HepG2 (cell line): ENCODE data around the gene TFEC. TPM values are rescaled to one million over a fixed set of nuclear protein-coding genes. Genes with fewer than 3 reads are reported as not detected.

Experiments
- ATAC-seq: fragments of 200-7000 bp; cut with Tn5 transposase; 3 replicates; pipeline ENCODE4 v1.9.1; 2020; ENCODE audit warnings: mild to moderate bottlenecking, moderate library complexity
- BruUV-seq: library from RNA; stranded (reverse); fragments of 400-500 nt; replicated peaks from 2 replicates; lab custom pipeline; 2021; lab: Mats Ljungman, UMichigan
- CTCF ChIA-PET: fragments of 300-600 bp; formaldehyde crosslinking; extraction: SDS; loops from one replicate; lab custom pipeline; 2021; ENCODE audit warnings: low total read pairs, inconsistent platforms, low intra/inter-chr PET ratio; lab: Yijun Ruan, JAX
- POLR2A ChIA-PET: fragments of 350-600 bp; sonication (Branson Sonifier 250); formaldehyde crosslinking; loops from one replicate; lab custom pipeline; 2020; ENCODE audit warnings: antibody characterized with exemption, inconsistent platforms; lab: Yijun Ruan, JAX
- DNase-seq: peaks from one replicate; pipeline ENCODE4 v3.0.0-alpha.2; 2015; ENCODE audit warnings: low spot score
- FAIRE-seq: peaks from 3 replicates; lab custom pipeline; 2011; peaks lifted over from hg19 to GRCh38; lab: Jason Lieb, UNC
- H2AFZ ChIP-seq: one replicate; pipeline ENCODE4 v1.6.1; 2011; ENCODE audit warnings: low read length, inconsistent platforms
- H3K27ac ChIP-seq: fragments of 300-600 bp; 3 replicates; pipeline ENCODE4 v1.8.0; 2011; ENCODE audit warnings: mixed run types, mild to moderate bottlenecking, mixed read lengths, low read length, inconsistent platforms; ENCODE audit not compliant: insufficient read depth; ENCODE audit errors: extremely low read length
- H3K27me3 ChIP-seq, 2 experiments: fragments of 200-600 bp in 1 of 2; 2 replicates in 1 of 2; 3 replicates in 1 of 2; pipeline versions ENCODE4 v1.6.0 to v1.8.0; 2011; ENCODE audit warnings: low read length in 2 of 2, mild to moderate bottlenecking in 2 of 2, moderate library complexity in 2 of 2, inconsistent platforms in 1 of 2; ENCODE audit not compliant: insufficient read depth in 2 of 2, control insufficient read depth in 1 of 2
- H3K36me3 ChIP-seq, 2 experiments: fragments of 200-600 bp in 1 of 2; replicated peaks in 1 of 2; 2 replicates in 1 of 2; 3 replicates in 1 of 2; pipeline versions ENCODE4 v1.5.1 to v1.8.0; 2011; ENCODE audit warnings: low read length in 2 of 2, inconsistent platforms in 1 of 2; ENCODE audit not compliant: insufficient read depth in 2 of 2, control insufficient read depth in 1 of 2
- H3K4me1 ChIP-seq: 2 replicates; pipeline ENCODE4 v1.5.1; 2012; ENCODE audit warnings: low read length, inconsistent platforms; ENCODE audit not compliant: insufficient read depth
- H3K4me2 ChIP-seq: 2 replicates; pipeline ENCODE4 v1.6.0; 2011; ENCODE audit warnings: low read depth, low read length, inconsistent platforms
- H3K4me3 ChIP-seq, 3 experiments: fragments of 200-600 bp in 1 of 3; sonication (generic), shearing (Covaris generic) in 1 of 3; replicated peaks in 1 of 3; 2 replicates each; pipeline ENCODE4 v1.5.1; 2011 to 2016; ENCODE audit warnings: low read length in 3 of 3, inconsistent platforms in 2 of 3, low read depth in 2 of 3, mild to moderate bottlenecking in 2 of 3, control low read depth in 1 of 3, mixed read lengths in 1 of 3; ENCODE audit not compliant: insufficient read depth in 1 of 3
- H3K79me2 ChIP-seq: one replicate; pipeline ENCODE4 v1.6.1; 2011; ENCODE audit warnings: low read length, inconsistent platforms; ENCODE audit not compliant: insufficient read depth
- H3K9ac ChIP-seq: 2 replicates; pipeline ENCODE4 v1.6.0; 2011; ENCODE audit warnings: mild to moderate bottlenecking, low read depth, low read length, inconsistent platforms; ENCODE audit not compliant: insufficient read depth
- H3K9me3 ChIP-seq: 2 replicates; pipeline ENCODE4 v1.5.1; 2012; ENCODE audit warnings: mild to moderate bottlenecking, low read length
- H4K20me1 ChIP-seq: 2 replicates; pipeline ENCODE4 v1.6.0; 2011; ENCODE audit warnings: inconsistent platforms, mild to moderate bottlenecking, low read length, moderate library complexity; ENCODE audit not compliant: insufficient read depth
- GLMP ChIP-seq: sonication (generic); formaldehyde crosslinking; IDR thresholded peaks from 2 replicates; pipeline ENCODE4 v1.9.0; 2021; ENCODE audit warnings: missing genetic modification reagents, mild to moderate bottlenecking, borderline replicate concordance
- HOMEZ ChIP-seq: IDR thresholded peaks from 2 replicates; pipeline ENCODE4 v1.6.1; 2016; ENCODE audit warnings: low read depth
- MED1 ChIP-seq: sonication (generic); formaldehyde crosslinking; IDR thresholded peaks from 2 replicates; pipeline ENCODE4 v1.4.0; 2020; ENCODE audit warnings: missing genetic modification reagents
- POLR2AphosphoS5 ChIP-seq: IDR thresholded peaks from 2 replicates; pipeline ENCODE4 v1.6.1; 2012; ENCODE audit warnings: low read depth, low read length
- SP4 ChIP-seq: sonication (generic); formaldehyde crosslinking; IDR thresholded peaks from 2 replicates; pipeline ENCODE4 v1.8.1; 2023; ENCODE audit warnings: mild to moderate bottlenecking, missing genetic modification reagents
- TFDP2 ChIP-seq: sonication (generic); formaldehyde crosslinking; IDR thresholded peaks from 2 replicates; pipeline ENCODE4 v1.4.0; 2020; ENCODE audit warnings: missing genetic modification reagents
- WGBS: methylation state at CpG from one replicate; pipeline ENCODE4 v1.1.6; 2017; ENCODE audit warnings: low lambda C conversion rate; 5-methylcytosine and 5-hydroxymethylcytosine counted together
- in situ Hi-C: cut with HindIII; loops from 2 replicates; pipeline ENCODE4 v1.10.0; 2017; ENCODE audit warnings: low pct_unique_long_range_greater_than_20kb; ENCODE audit not compliant: extremely low pct_ligation_motif_present
- intact Hi-C: fragments of 100-400 bp; cut with micrococcal nuclease; formaldehyde crosslinking; loops from one replicate; pipeline ENCODE4 v1.10.0; 2022; ENCODE audit not compliant: unreplicated experiment
- polyA plus RNA-seq, 8 experiments: library from polyadenylated mRNA; depleted of rRNA in 3 of 8; stranded (reverse) in 7 of 8; unstranded in 1 of 8; fragments of >200 nt; fragmentation: Illumina TruSeq in 4 of 8; extraction: Trizol in 4 of 8; gene quantifications; 2 replicates each; pipeline versions ENCODE4 v1.2.1 to v1.2.3, GENCODE V29; 2011 to 2016; ENCODE audit warnings: low read depth in 4 of 8, missing spikeins in 1 of 8, mixed read lengths in 1 of 8; ENCODE audit not compliant: insufficient read depth in 1 of 8
- total RNA-seq, 5 experiments: library from RNA; depleted of rRNA; stranded (reverse); fragments of >200 nt; fragmentation: Illumina TruSeq; extraction: Trizol; gene quantifications; 2 replicates each; pipeline ENCODE4 v1.2.3, GENCODE V29; 2016; ENCODE audit warnings: low read depth in 1 of 5

Gene TFEC
- total and polyA plus RNA-seq, 2 of the 13 experiments (the other 11 are each of a cell fraction or from before 2014, with no cell fraction given), result not detected

- POLR2A ChIA-PET, result no interaction called here
- in situ Hi-C loops, result no loop called here
- no peak for ATAC-seq
Observed at GRCh38 chr7:115920367-115920766, 110.2 kb downstream of the TFEC start.

More at GRCh38 chr7:115920367-115920766, 110.2 kb downstream of the TFEC start:
- no peak for FAIRE-seq
- Histone ChIP-seq H3K4me3 (no peak overlapping the region), H2AFZ (no peak overlapping the region), H3K36me3 (no peaks in the 10 kb centered on the region), H3K27me3 (no peaks in the 10 kb centered on the region)
- no peak for DNase-seq
- CTCF ChIA-PET, result no interaction called here
- no peak for TF ChIP-seq GLMP (CRISPR knock-in tag)
- no peak for TF ChIP-seq POLR2AphosphoS5
- TF ChIP-seq MED1 (CRISPR knock-in tag), result no peak
- TF ChIP-seq SP4 (CRISPR knock-in tag), result no peak
- TF ChIP-seq TFDP2 (CRISPR knock-in tag), result no peak
- no peak for TF ChIP-seq HOMEZ (CRISPR knock-in tag)
- TF ChIP-seq, all 625 proteins: peak for 0
- H3K9me3 ChIP-seq, result no peaks in the 10 kb centered on the region
- no peaks in the 10 kb centered on the region for H3K79me2 ChIP-seq
- no peak overlapping the region for H3K4me2 ChIP-seq
- no peaks in the 10 kb centered on the region for H4K20me1 ChIP-seq
- no TSS peak for BruUV-seq
- H3K4me1 ChIP-seq, result no peaks in the 10 kb centered on the region
- intact Hi-C loops, result no loop called here
- no peak overlapping the region for H3K9ac ChIP-seq
- 0% methylated on average over 1 of the region's 1 CpG for WGBS
- H3K27ac ChIP-seq, result no peak overlapping the region
